Endothelial cell of umbilical vein (primary cell): ENCODE results near the gene MRM2. TPM values are rescaled to one million over a fixed set of nuclear protein-coding genes. Genes with fewer than 3 reads are reported as not detected.

Source experiments
- BruUV-seq: library from RNA; stranded (reverse); fragments of 400-500 nt; replicated peaks from 2 replicates; lab custom pipeline; 2021; lab: Mats Ljungman, UMichigan
- CTCF ChIA-PET: fragments of 300-600, 350-600 bp; sonication (Branson Sonifier 250); formaldehyde crosslinking; loops from one replicate; lab custom pipeline; 2021; ENCODE audit warnings: antibody characterized with exemption, inconsistent platforms; lab: Charles Lee
- POLR2A ChIA-PET: fragments of 300-600, 350-600 bp; sonication (Branson Sonifier 250); formaldehyde crosslinking; loops from one replicate; lab custom pipeline; 2021; ENCODE audit warnings: antibody characterized with exemption, inconsistent platforms; lab: Charles Lee
- DNase-seq: peaks from one replicate; pipeline ENCODE4 v3.0.0-alpha.2; 2011; ENCODE audit warnings: low read depth, low spot score
- FAIRE-seq: peaks from 2 replicates; lab custom pipeline; 2011; peaks lifted over from hg19 to GRCh38; lab: Jason Lieb, UNC
- H2AFZ ChIP-seq: 2 replicates; pipeline ENCODE4 v1.6.0; 2012; ENCODE audit warnings: low read depth, low read length, control low read depth, inconsistent platforms
- H3K27ac ChIP-seq: 2 replicates; pipeline ENCODE4 v1.5.1; 2011; ENCODE audit warnings: low read depth, mild to moderate bottlenecking, control low read depth, low read length, moderate library complexity; ENCODE audit not compliant: insufficient read depth
- H3K27me3 ChIP-seq, 2 experiments: 2 replicates each; pipeline versions ENCODE4 v1.6.0 to v1.6.1; 2011; ENCODE audit warnings: low read length in 2 of 2, mixed read lengths in 1 of 2; ENCODE audit not compliant: control insufficient read depth in 2 of 2, insufficient read depth in 2 of 2
- H3K36me3 ChIP-seq, 2 experiments: 2 replicates in 1 of 2; 3 replicates in 1 of 2; pipeline ENCODE4 v1.5.1; 2011; ENCODE audit warnings: low read length in 2 of 2, mild to moderate bottlenecking in 1 of 2, moderate library complexity in 1 of 2; ENCODE audit not compliant: control insufficient read depth in 2 of 2, insufficient read depth in 2 of 2; ENCODE audit errors: extremely low read depth in 1 of 2
- H3K4me1 ChIP-seq: 3 replicates; pipeline ENCODE4 v1.5.1; 2011; ENCODE audit warnings: mild to moderate bottlenecking, low read length; ENCODE audit not compliant: control insufficient read depth, insufficient read depth; ENCODE audit errors: extremely low read depth
- H3K4me2 ChIP-seq: 2 replicates; pipeline ENCODE4 v1.6.1; 2011; ENCODE audit warnings: low read length, control low read depth, mixed read lengths; ENCODE audit not compliant: insufficient read depth
- H3K4me3 ChIP-seq, 3 experiments: fragments of 200-600 bp in 1 of 3; sonication (generic), shearing (Covaris generic) in 1 of 3; replicated peaks in 1 of 3; 2 replicates each; pipeline ENCODE4 v1.5.1; 2011 to 2016; ENCODE audit warnings: control low read depth in 3 of 3, low read length in 3 of 3, mild to moderate bottlenecking in 2 of 3, inconsistent platforms in 1 of 3, low read depth in 1 of 3, moderate library complexity in 1 of 3; ENCODE audit not compliant: insufficient read depth in 1 of 3
- H3K79me2 ChIP-seq: 2 replicates; pipeline ENCODE4 v1.6.0; 2012; ENCODE audit warnings: low read length, inconsistent platforms; ENCODE audit not compliant: control insufficient read depth, insufficient read depth
- H3K9ac ChIP-seq: replicated peaks from 2 replicates; pipeline ENCODE3; 2011; ENCODE audit warnings: low read length, control low read depth; ENCODE audit not compliant: insufficient read depth; ENCODE audit errors: extremely low read depth
- H3K9me1 ChIP-seq: replicated peaks from 3 replicates; pipeline ENCODE4 v1.6.0; 2011; ENCODE audit warnings: mild to moderate bottlenecking, low read length; ENCODE audit not compliant: control insufficient read depth, insufficient read depth; ENCODE audit errors: extremely low read depth
- H3K9me3 ChIP-seq: replicated peaks from 2 replicates; pipeline ENCODE4 v1.5.1; 2012; ENCODE audit warnings: low read length, inconsistent platforms; ENCODE audit not compliant: control insufficient read depth, insufficient read depth
- H4K20me1 ChIP-seq: replicated peaks from 2 replicates; pipeline ENCODE3; 2011; ENCODE audit warnings: mild to moderate bottlenecking, low read length; ENCODE audit not compliant: control insufficient read depth, insufficient read depth; ENCODE audit errors: extremely low read depth
- CTCF ChIP-seq, 2 donors: IDR thresholded peaks; 1 replicate in 1 of 2; 2 replicates in 1 of 2; pipeline ENCODE4 v1.5.1; 2011; ENCODE audit warnings: low read length in 2 of 2, mild to moderate bottlenecking in 2 of 2, moderate library complexity in 2 of 2, control low read depth in 1 of 2, inconsistent platforms in 1 of 2, low read depth in 1 of 2; ENCODE audit not compliant: insufficient read depth in 1 of 2; ENCODE audit errors: extremely low read depth in 1 of 2
- EZH2 ChIP-seq: IDR thresholded peaks from 2 replicates; pipeline ENCODE4 v1.6.1; 2012; ENCODE audit warnings: borderline replicate concordance, low read depth, mild to moderate bottlenecking, moderate library complexity, low read length, inconsistent platforms; ENCODE audit not compliant: severe bottlenecking
- FOS ChIP-seq: IDR thresholded peaks from 2 replicates; pipeline ENCODE4 v1.6.1; 2011; ENCODE audit warnings: mild to moderate bottlenecking, low read length, moderate library complexity, borderline replicate concordance; ENCODE audit not compliant: insufficient read depth
- GATA2 ChIP-seq: IDR thresholded peaks from 2 replicates; pipeline ENCODE4 v1.7.0; 2011; ENCODE audit warnings: low read depth, mild to moderate bottlenecking, moderate library complexity, mixed read lengths, low read length; ENCODE audit not compliant: insufficient read length, insufficient read depth
- JUN ChIP-seq: IDR thresholded peaks from 2 replicates; pipeline ENCODE4 v1.6.1; 2011; ENCODE audit warnings: borderline replicate concordance, low read depth; ENCODE audit not compliant: insufficient read length, insufficient read depth
- MAX ChIP-seq: IDR thresholded peaks from 2 replicates; pipeline ENCODE4 v1.6.1; 2011; ENCODE audit not compliant: insufficient read depth, insufficient read length
- MYC ChIP-seq: IDR thresholded peaks from one replicate; pipeline ENCODE4 v1.6.1; 2011; ENCODE audit warnings: mild to moderate bottlenecking, low read depth, low read length
- POLR2A ChIP-seq: IDR thresholded peaks from 2 replicates; pipeline ENCODE4 v1.6.1; 2012; ENCODE audit warnings: low read depth, mild to moderate bottlenecking, control low read depth, low read length
- POLR2AphosphoS5 ChIP-seq: IDR thresholded peaks from 2 replicates; pipeline ENCODE4 v1.6.1; 2012; ENCODE audit warnings: low read depth, mild to moderate bottlenecking, control low read depth, low read length, moderate library complexity; ENCODE audit not compliant: insufficient read depth
- dilution Hi-C: fragments of 300-500 bp; cut with MboI; formaldehyde crosslinking; loops from one replicate; pipeline ENCODE4 v1.15.0; 2019; ENCODE audit warnings: low sequenced_read_pairs; ENCODE audit not compliant: extremely low pct_ligation_motif_present
- intact Hi-C: fragments of 100-400 bp; cut with micrococcal nuclease; formaldehyde crosslinking; loops from one replicate; pipeline ENCODE4 v1.10.0; 2022
- polyA plus RNA-seq, 4 experiments: library from polyadenylated mRNA; depleted of rRNA in 3 of 4; stranded (reverse) in 3 of 4; unstranded in 1 of 4; fragments of >200 nt; gene quantifications; 2 replicates each; pipeline versions ENCODE4 v1.2.1 to v1.2.3, GENCODE V29; 2011 to 2012; ENCODE audit warnings: missing spikeins in 1 of 4
- total RNA-seq: library from RNA; stranded (reverse); gene quantifications from 2 replicates; pipeline ENCODE4 v1.2.3, GENCODE V29; 2021

Gene MRM2
- total and polyA plus RNA-seq, 2 donors (not counting 3 experiments of a cell fraction or from before 2014, with no cell fraction given) = 10.6 to 20.8 TPM

- Histone ChIP-seq H3K4me3 (no peak overlapping the region), H3K4me1 (no peaks in the 10 kb centered on the region), H2AFZ (no peak overlapping the region), H3K9me1 (no peaks in the 10 kb centered on the region), H4K20me1 (no peaks in the 10 kb centered on the region), H3K4me2 (no peak overlapping the region), H3K9me3 (no peaks in the 10 kb centered on the region), H3K27ac (no peak overlapping the region), H3K36me3 (no peaks in the 10 kb centered on the region), H3K79me2 (no peaks in the 10 kb centered on the region), H3K9ac (no peak overlapping the region), H3K27me3 (no peaks in the 10 kb centered on the region)
- ChIA-PET POLR2A (no interaction called here), CTCF (interaction anchor here (1.5 kb wide), 1 partner anchor 13 kb away, joined by 3 read pairs; no protein-coding TSS in a partner anchor)
- dilution Hi-C loops (no loop called here), intact Hi-C loops (no loop called here)
- no peak for FAIRE-seq
- BruUV-seq = no TSS peak
- no peak for DNase-seq
- TF ChIP-seq GATA2 (no peak), CTCF (IDR thresholded peaks at IDR 0.05; ENCODE audit: extremely low read depth in 1 of 2, insufficient read depth in 1 of 2, low read depth in 1 of 2, low read length in 2 of 2) (no peak), JUN (no peak), MYC (no peak)
Observed at GRCh38 chr7:2282185-2282751, 40.3 kb upstream of the MRM2 start.

GRCh38 chr7:2281541-2281940 lies 39.5 kb upstream of the MRM2 start:
- dilution Hi-C loops = no loop called here
- no TSS peak for BruUV-seq
- DNase-seq = peak; percentile 40
- intact Hi-C loops = no loop called here
- no peak overlapping the region for H3K4me3 ChIP-seq
- no peaks in the 10 kb centered on the region for H3K27me3 ChIP-seq
- POLR2A ChIA-PET = no interaction called here
- no peaks in the 10 kb centered on the region for H3K4me1 ChIP-seq
- H4K20me1 ChIP-seq = no peaks in the 10 kb centered on the region
- H3K9ac ChIP-seq = no peak overlapping the region
- CTCF ChIA-PET = interaction anchor here (0.5 to 1.5 kb wide), 2 partner anchors 12 to 67 kb away, joined by 3 read pairs; no protein-coding TSS in a partner anchor
- TF ChIP-seq POLR2A (no peak), JUN (no peak), EZH2 (no peak), GATA2 (no peak), MYC (no peak), CTCF (IDR thresholded peaks at IDR 0.05; ENCODE audit: extremely low read depth in 1 of 2, insufficient read depth in 1 of 2, low read depth in 1 of 2, low read length in 2 of 2) (no peak), FOS (no peak), MAX (no peak), POLR2AphosphoS5 (no peak)
- H3K4me2 ChIP-seq = no peak overlapping the region
- H3K9me1 ChIP-seq = no peaks in the 10 kb centered on the region
- H3K36me3 ChIP-seq = no peaks in the 10 kb centered on the region
- no peak overlapping the region for H2AFZ ChIP-seq
- H3K27ac ChIP-seq = no peak overlapping the region
- FAIRE-seq = peak; percentile 78
- no peaks in the 10 kb centered on the region for H3K9me3 ChIP-seq
- no peaks in the 10 kb centered on the region for H3K79me2 ChIP-seq
